ENCODE data around the gene CDK8. TPM values are rescaled to one million over a fixed set of nuclear protein-coding genes. Genes with fewer than 3 reads are reported as not detected.

Gene CDK8
- total RNA-seq, 1 experiment from 2014 or later = 14.5 TPM

DNA sequence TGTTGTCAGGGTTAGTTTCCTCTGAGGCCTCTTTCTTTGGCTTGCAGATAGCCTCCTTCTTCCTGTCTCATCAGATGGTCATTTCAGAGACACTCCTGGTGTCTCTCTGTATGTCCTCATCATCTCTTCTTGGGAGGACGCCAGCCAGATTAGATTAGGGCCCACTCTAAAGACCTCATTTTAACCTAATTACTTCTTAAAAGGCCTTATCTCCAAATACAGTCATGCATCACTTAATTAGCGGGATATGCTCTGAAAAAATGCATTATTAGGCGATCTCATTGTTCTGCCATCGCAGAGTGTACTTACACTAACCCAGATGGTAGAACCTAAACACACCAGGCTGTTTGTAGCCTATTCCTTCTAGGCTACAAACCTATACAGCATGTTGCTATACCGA is 89.0 kb downstream of the CDK8 start:
- Histone ChIP-seq H3K4me2 (ENCODE audit: low read length) (no peak overlapping the region), H3K9me3 (ENCODE audit: low read length) (no peaks in the 10 kb centered on the region), H3K4me1 (ENCODE audit: insufficient read depth, low read length) (no peaks in the 10 kb centered on the region), H3K27ac (ENCODE audit: low read length) (no peak overlapping the region), H3F3A (ENCODE audit: low read length, unreplicated experiment) (no peaks in the 10 kb centered on the region), H3K9ac (ENCODE audit: low read length) (no peak overlapping the region), H4K20me1 (ENCODE audit: low read length) (no peaks in the 10 kb centered on the region), H3K36me3 (ENCODE audit: low read depth, low read length) (no peaks in the 10 kb centered on the region), H3K27me3 (ENCODE audit: low read length) (no peaks in the 10 kb centered on the region), H3K9me2 (replicated peaks; ENCODE audit: low read length) (no peaks in the 10 kb centered on the region), H3K79me2 (ENCODE audit: low read length) (no peaks in the 10 kb centered on the region), H3K4me3 (ENCODE audit: low read length) (no peak overlapping the region), H2AFZ (ENCODE audit: low read length) (no peak overlapping the region)
- ATAC-seq = no peak
- intact Hi-C loops (cut with micrococcal nuclease) = no loop called here
- ChIA-PET CTCF (no interaction called here), POLR2A (ENCODE audit: unreplicated experiment) (no interaction called here)
- no peak for DNase-seq
- BruUV-seq (replicated peaks) = no TSS peak
- TF ChIP-seq, protein P1, sequence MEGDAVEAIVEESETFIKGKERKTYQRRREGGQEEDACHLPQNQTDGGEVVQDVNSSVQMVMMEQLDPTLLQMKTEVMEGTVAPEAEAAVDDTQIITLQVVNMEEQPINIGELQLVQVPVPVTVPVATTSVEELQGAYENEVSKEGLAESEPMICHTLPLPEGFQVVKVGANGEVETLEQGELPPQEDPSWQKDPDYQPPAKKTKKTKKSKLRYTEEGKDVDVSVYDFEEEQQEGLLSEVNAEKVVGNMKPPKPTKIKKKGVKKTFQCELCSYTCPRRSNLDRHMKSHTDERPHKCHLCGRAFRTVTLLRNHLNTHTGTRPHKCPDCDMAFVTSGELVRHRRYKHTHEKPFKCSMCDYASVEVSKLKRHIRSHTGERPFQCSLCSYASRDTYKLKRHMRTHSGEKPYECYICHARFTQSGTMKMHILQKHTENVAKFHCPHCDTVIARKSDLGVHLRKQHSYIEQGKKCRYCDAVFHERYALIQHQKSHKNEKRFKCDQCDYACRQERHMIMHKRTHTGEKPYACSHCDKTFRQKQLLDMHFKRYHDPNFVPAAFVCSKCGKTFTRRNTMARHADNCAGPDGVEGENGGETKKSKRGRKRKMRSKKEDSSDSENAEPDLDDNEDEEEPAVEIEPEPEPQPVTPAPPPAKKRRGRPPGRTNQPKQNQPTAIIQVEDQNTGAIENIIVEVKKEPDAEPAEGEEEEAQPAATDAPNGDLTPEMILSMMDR (conservative IDR thresholded peaks at IDR 0.05; ENCODE audit: low read depth, low read length) = no peak
- no peak for TF ChIP-seq EZH2 (IDR thresholded peaks at IDR 0.05; ENCODE audit: low read length, unreplicated experiment)
- TF ChIP-seq EZH2phosphoT487 (IDR thresholded peaks at IDR 0.05; ENCODE audit: borderline replicate concordance, low read length) = no peak

DNA sequence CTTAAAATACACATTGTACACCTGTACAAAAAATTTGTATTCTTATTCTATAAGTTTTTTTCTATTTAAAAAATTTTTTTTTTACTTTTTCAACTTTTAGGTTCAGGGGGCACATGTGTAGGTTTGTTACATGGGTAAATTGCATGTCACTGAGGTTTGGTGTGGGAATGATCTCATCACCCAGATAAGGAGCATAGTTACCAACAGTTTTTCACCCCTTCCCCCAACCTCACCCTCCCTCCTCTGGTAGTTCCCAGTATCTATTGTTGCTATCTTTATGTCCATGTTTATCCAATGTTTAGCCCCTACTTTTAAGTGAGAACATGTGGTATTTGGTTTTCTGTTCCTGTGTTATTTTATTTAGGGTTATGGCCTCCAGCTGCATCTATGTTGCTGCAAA is 89.9 kb downstream of the CDK8 start:
- no TSS peak for BruUV-seq (replicated peaks)
- no peak for ATAC-seq
- Histone ChIP-seq H2AFZ (ENCODE audit: low read length) (no peak overlapping the region), H3K9me3 (ENCODE audit: low read length) (no peaks in the 10 kb centered on the region), H3K27me3 (ENCODE audit: low read length) (no peaks in the 10 kb centered on the region), H3K4me2 (ENCODE audit: low read length) (no peak overlapping the region), H3K36me3 (ENCODE audit: low read depth, low read length) (no peaks in the 10 kb centered on the region), H3K4me1 (ENCODE audit: insufficient read depth, low read length) (no peaks in the 10 kb centered on the region), H3K4me3 (ENCODE audit: low read length) (no peak overlapping the region), H3F3A (ENCODE audit: low read length, unreplicated experiment) (no peaks in the 10 kb centered on the region), H3K9ac (ENCODE audit: low read length) (no peak overlapping the region), H3K9me2 (replicated peaks; ENCODE audit: low read length) (no peaks in the 10 kb centered on the region), H4K20me1 (ENCODE audit: low read length) (no peaks in the 10 kb centered on the region), H3K79me2 (ENCODE audit: low read length) (no peaks in the 10 kb centered on the region), H3K27ac (ENCODE audit: low read length) (no peak overlapping the region)
- POLR2A ChIA-PET (ENCODE audit: unreplicated experiment) = no interaction called here
- intact Hi-C loops (cut with micrococcal nuclease) = no loop called here
- CTCF ChIA-PET = no interaction called here
- no peak for DNase-seq
- TF ChIP-seq, protein P1 (conservative IDR thresholded peaks at IDR 0.05; ENCODE audit: low read depth, low read length) = no peak

DNA sequence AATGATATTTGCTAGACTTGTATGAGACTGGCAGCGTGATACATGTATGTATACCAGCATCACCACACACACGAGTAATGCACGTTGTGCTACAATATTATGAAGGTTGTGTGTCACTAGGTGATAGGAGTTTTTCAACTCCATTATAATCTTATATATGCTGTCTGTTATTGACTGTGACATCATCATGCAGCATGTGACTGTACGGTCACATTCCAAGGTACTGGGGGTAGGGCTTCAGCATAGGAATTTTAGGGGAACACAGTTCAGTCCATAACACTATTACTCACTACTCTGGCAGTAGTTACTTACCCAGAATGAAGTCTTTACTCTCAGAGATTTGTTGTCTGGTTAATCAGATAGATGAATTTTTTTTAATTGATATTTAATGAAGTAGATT is 91.1 kb downstream of the CDK8 start:
- Histone ChIP-seq H2AFZ (ENCODE audit: low read length) (no peak overlapping the region), H3K27me3 (ENCODE audit: low read length) (no peaks in the 10 kb centered on the region), H3F3A (ENCODE audit: low read length, unreplicated experiment) (no peaks in the 10 kb centered on the region), H3K9me2 (replicated peaks; ENCODE audit: low read length) (no peaks in the 10 kb centered on the region), H3K27ac (ENCODE audit: low read length) (no peak overlapping the region), H3K4me2 (ENCODE audit: low read length) (no peak overlapping the region), H3K9me3 (ENCODE audit: low read length) (no peaks in the 10 kb centered on the region), H3K79me2 (ENCODE audit: low read length) (no peaks in the 10 kb centered on the region), H3K9ac (ENCODE audit: low read length) (no peak overlapping the region), H3K36me3 (ENCODE audit: low read depth, low read length) (no peaks in the 10 kb centered on the region), H3K4me1 (ENCODE audit: insufficient read depth, low read length) (no peaks in the 10 kb centered on the region), H4K20me1 (ENCODE audit: low read length) (no peaks in the 10 kb centered on the region), H3K4me3 (ENCODE audit: low read length) (no peak overlapping the region)
- intact Hi-C loops (cut with micrococcal nuclease) = no loop called here
- ATAC-seq (no peak), DNase-seq (no peak)
- ChIA-PET CTCF (no interaction called here), POLR2A (ENCODE audit: unreplicated experiment) (no interaction called here)
- no peak for TF ChIP-seq EZH2 (IDR thresholded peaks at IDR 0.05; ENCODE audit: low read length, unreplicated experiment)
- TF ChIP-seq EZH2phosphoT487 (IDR thresholded peaks at IDR 0.05; ENCODE audit: borderline replicate concordance, low read length) = no peak
- TF ChIP-seq, protein P1 (conservative IDR thresholded peaks at IDR 0.05; ENCODE audit: low read depth, low read length) = no peak
- no TSS peak for BruUV-seq (replicated peaks)

All from PC-3 (cell line).